ENCODE measurements around the gene ADARB2. TPM values are rescaled to one million over a fixed set of nuclear protein-coding genes. Genes with fewer than 3 reads are reported as not detected.

Gene ADARB2
- polyA plus RNA-seq, 1 of the 3 experiments (the other 2 are of a cell fraction) = not detected

DNA sequence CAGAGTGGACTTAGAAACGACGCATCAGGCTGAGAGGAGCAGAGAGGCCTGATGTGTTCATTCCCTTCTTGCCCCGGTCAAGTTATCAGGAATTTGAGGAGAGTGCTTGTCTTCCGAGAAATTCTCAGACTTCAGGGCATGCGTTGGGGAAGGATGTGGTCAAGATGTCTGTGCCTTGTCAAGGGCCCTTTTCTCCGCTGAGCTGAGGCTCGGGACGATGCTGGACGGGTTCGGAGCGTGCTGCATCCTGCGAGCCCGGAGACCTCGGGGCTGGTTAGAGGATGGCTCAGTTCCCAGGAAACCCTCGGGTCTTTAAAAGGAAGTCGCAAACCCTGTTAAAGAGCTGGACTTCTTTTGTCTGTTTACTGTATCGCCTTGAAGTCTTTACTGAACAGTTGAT is 325.4 kb downstream of the ADARB2 start (continued):
- TF ChIP-seq, protein P1, sequence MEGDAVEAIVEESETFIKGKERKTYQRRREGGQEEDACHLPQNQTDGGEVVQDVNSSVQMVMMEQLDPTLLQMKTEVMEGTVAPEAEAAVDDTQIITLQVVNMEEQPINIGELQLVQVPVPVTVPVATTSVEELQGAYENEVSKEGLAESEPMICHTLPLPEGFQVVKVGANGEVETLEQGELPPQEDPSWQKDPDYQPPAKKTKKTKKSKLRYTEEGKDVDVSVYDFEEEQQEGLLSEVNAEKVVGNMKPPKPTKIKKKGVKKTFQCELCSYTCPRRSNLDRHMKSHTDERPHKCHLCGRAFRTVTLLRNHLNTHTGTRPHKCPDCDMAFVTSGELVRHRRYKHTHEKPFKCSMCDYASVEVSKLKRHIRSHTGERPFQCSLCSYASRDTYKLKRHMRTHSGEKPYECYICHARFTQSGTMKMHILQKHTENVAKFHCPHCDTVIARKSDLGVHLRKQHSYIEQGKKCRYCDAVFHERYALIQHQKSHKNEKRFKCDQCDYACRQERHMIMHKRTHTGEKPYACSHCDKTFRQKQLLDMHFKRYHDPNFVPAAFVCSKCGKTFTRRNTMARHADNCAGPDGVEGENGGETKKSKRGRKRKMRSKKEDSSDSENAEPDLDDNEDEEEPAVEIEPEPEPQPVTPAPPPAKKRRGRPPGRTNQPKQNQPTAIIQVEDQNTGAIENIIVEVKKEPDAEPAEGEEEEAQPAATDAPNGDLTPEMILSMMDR (IDR thresholded peaks at IDR 0.05) = no peak

GRCh38 chr10:1411451-1411850 is 325.9 kb downstream of the ADARB2 start:
- Histone ChIP-seq H3K9me2 (no peaks in the 10 kb centered on the region), H3K9me3 (no peaks in the 10 kb centered on the region), H3K4me1 (ENCODE audit: control insufficient read depth in 1 of 2, insufficient read depth in 2 of 2, low read depth in 1 of 2, low read length in 1 of 2) (peaks cover 0 to 10% of the 10 kb centered on the region in 2 experiments; a peak in 1 of 4 replicates), H4K20me1 (ENCODE audit: insufficient read depth) (no peaks in the 10 kb centered on the region), H3K4me2 (no peak overlapping the region), H3K4me3 (ENCODE audit: low read depth in 2 of 2, low read length in 1 of 2) (no peak overlapping the region), H3K27me3 (ENCODE audit: insufficient read depth) (no peaks in the 10 kb centered on the region), H3K27ac (ENCODE audit: low read depth in 2 of 2, low read length in 1 of 2) (no peak overlapping the region), H3F3A (replicated peaks; ENCODE audit: insufficient read depth) (no peaks in the 10 kb centered on the region), H3K79me2 (ENCODE audit: insufficient read depth) (no peaks in the 10 kb centered on the region), H3K9ac (no peak overlapping the region), H3K36me3 (replicated peaks in 1 of 2; ENCODE audit: control insufficient read depth in 1 of 2, insufficient read depth in 2 of 2, low read length in 1 of 2) (no peaks in the 10 kb centered on the region), H2AFZ (ENCODE audit: low read depth) (no peak overlapping the region)
- 41% methylated on average over 12 of the region's 17 CpGs for WGBS (ENCODE audit: low lambda C conversion rate)
- TF ChIP-seq RFX5 (IDR thresholded peaks at IDR 0.05; ENCODE audit: low read length) (no peak), POLR2AphosphoS5 (IDR thresholded peaks at IDR 0.05; ENCODE audit: low read depth, low read length) (no peak), ELF1 (IDR thresholded peaks at IDR 0.05) (no peak), CHD2 (IDR thresholded peaks at IDR 0.05; ENCODE audit: low read length, partially characterized antibody) (no peak), FOXM1 (IDR thresholded peaks at IDR 0.05; ENCODE audit: low read depth) (no peak), TEAD4 (IDR thresholded peaks at IDR 0.05; ENCODE audit: borderline replicate concordance, insufficient read depth) (no peak), GATA2 (CRISPR knock-in tag; IDR thresholded peaks at IDR 0.05) (no peak), NFIC (IDR thresholded peaks at IDR 0.05; ENCODE audit: borderline replicate concordance) (no peak)
- TF ChIP-seq, protein P1 (IDR thresholded peaks at IDR 0.05) = no peak
- DNase-seq = no peak
- POLR2A ChIA-PET = no interaction called here
- CTCF ChIA-PET = interaction anchor here (2.9 kb wide), 1 partner anchor 9 kb away, joined by 15 read pairs; no protein-coding TSS in a partner anchor

GRCh38 chr10:1410469-1411395 is 326.6 kb downstream of the ADARB2 start:
- no peaks in the 10 kb centered on the region for H3K27me3 ChIP-seq (ENCODE audit: insufficient read depth)
- ChIA-PET CTCF (interaction anchor here (2.9 kb wide), 1 partner anchor 10 kb away, joined by 15 read pairs; no protein-coding TSS in a partner anchor), POLR2A (no interaction called here)
- H2AFZ ChIP-seq (ENCODE audit: low read depth) = no peak overlapping the region
- no peaks in the 10 kb centered on the region for H3K9me3 ChIP-seq
- no peaks in the 10 kb centered on the region for H3K79me2 ChIP-seq (ENCODE audit: insufficient read depth)
- no peak overlapping the region for H3K4me2 ChIP-seq
- H3K36me3 ChIP-seq (replicated peaks in 1 of 2; ENCODE audit: control insufficient read depth in 1 of 2, insufficient read depth in 2 of 2, low read length in 1 of 2) = no peaks in the 10 kb centered on the region
- no peak overlapping the region; a peak in 1 of 4 replicates for H3K27ac ChIP-seq (ENCODE audit: low read depth in 2 of 2, low read length in 1 of 2)
- 65% methylated on average over 18 of the region's 33 CpGs for WGBS (ENCODE audit: low lambda C conversion rate)
- no peak overlapping the region for H3K9ac ChIP-seq
- DNase-seq = no peak
- no peak overlapping the region for H3K4me3 ChIP-seq (ENCODE audit: low read depth in 2 of 2, low read length in 1 of 2)
- H3K4me1 ChIP-seq (ENCODE audit: control insufficient read depth in 1 of 2, insufficient read depth in 2 of 2, low read depth in 1 of 2, low read length in 1 of 2) = peaks cover 0 to 10% of the 10 kb centered on the region in 2 experiments; a peak in 1 of 4 replicates
- H3K9me2 ChIP-seq = no peaks in the 10 kb centered on the region
- no peaks in the 10 kb centered on the region for H4K20me1 ChIP-seq (ENCODE audit: insufficient read depth)
- no peaks in the 10 kb centered on the region for H3F3A ChIP-seq (replicated peaks; ENCODE audit: insufficient read depth)
- TF ChIP-seq ZBTB33 (IDR thresholded peaks at IDR 0.05; ENCODE audit: borderline replicate concordance, low read depth) = no peak
- no peak for TF ChIP-seq NFIC (IDR thresholded peaks at IDR 0.05; ENCODE audit: borderline replicate concordance)
- TF ChIP-seq MEF2A (IDR thresholded peaks at IDR 0.05; ENCODE audit: borderline replicate concordance, low read depth) = no peak
- no peak for TF ChIP-seq RFX5 (IDR thresholded peaks at IDR 0.05; ENCODE audit: low read length)
- TF ChIP-seq, protein P2, sequence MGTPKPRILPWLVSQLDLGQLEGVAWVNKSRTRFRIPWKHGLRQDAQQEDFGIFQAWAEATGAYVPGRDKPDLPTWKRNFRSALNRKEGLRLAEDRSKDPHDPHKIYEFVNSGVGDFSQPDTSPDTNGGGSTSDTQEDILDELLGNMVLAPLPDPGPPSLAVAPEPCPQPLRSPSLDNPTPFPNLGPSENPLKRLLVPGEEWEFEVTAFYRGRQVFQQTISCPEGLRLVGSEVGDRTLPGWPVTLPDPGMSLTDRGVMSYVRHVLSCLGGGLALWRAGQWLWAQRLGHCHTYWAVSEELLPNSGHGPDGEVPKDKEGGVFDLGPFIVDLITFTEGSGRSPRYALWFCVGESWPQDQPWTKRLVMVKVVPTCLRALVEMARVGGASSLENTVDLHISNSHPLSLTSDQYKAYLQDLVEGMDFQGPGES (IDR thresholded peaks at IDR 0.05; ENCODE audit: low read depth, low read length) = no peak
- TF ChIP-seq RXRA (IDR thresholded peaks at IDR 0.05; ENCODE audit: borderline replicate concordance, low read depth) = no peak
- no peak for TF ChIP-seq ELF1 (IDR thresholded peaks at IDR 0.05)
- no peak for TF ChIP-seq YY1 (IDR thresholded peaks at IDR 0.05; ENCODE audit: low read depth)
- no peak for TF ChIP-seq EZH2phosphoT487 (IDR thresholded peaks at IDR 0.05; ENCODE audit: borderline replicate concordance, low read depth)
- TF ChIP-seq GABPA (IDR thresholded peaks at IDR 0.05; ENCODE audit: low read depth) = no peak
- TF ChIP-seq TCF12 (IDR thresholded peaks at IDR 0.05) = no peak
